Anterior cingulate cortex (tissue), 58 donors: ENCODE data around the gene CKAP2L.

Source experiments
- DNase-seq, 58 donors: peaks; one replicate each; lab custom pipeline; 2025; lab: John Stamatoyannopoulos, UW

The CKAP2L gene

DNA sequence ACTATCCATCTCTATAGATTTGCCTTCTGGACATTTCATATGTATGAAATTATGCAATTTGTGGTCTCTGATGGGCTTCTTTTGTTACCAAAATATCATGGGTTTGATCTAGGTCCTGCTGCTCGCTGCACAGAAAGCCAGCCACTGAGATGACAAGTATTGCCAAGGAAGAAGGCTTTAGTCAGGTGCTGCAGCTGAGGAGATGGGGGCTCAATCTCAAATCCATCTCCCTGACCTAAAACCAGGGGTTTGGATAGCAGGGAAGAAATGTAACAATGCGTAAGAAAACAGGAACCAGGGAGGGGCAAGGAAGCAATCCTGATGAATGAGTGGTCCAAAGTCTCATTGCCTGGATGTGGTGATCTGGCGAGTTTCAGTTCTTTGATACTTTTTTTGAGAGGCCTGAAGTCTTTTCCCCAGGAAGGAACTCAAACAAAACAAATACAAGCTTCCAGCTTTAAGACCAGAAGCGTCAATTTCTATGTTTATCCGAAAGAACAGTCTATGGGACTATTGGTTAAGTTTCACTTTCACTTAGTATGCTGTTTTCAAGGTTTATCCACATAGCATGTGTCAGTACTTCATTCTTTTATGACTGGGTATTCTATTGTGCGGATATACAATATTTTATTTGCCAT lies 3.4 kb upstream of the CKAP2L start:
- DNase-seq: no peak

DNA sequence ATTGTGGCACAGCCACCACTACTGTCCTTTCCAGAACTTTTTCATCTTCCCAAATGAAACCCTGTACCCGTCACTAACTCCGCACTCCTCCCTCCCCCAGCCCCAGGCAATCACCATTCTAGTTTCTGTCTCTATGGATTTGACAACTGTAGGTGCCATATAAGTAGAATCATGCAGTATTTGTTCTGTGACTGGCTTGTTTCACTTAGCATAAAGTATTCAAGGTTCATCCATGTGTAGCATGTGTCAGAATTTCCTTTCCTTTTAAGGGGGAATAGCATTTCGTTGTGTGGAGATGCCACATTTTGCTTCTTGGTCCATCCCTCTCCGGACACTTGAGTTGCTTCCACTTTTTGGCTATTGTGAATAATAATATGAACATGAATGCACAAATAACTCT lies 842 bp upstream of the CKAP2L start:
- DNase-seq: no peak

DNA sequence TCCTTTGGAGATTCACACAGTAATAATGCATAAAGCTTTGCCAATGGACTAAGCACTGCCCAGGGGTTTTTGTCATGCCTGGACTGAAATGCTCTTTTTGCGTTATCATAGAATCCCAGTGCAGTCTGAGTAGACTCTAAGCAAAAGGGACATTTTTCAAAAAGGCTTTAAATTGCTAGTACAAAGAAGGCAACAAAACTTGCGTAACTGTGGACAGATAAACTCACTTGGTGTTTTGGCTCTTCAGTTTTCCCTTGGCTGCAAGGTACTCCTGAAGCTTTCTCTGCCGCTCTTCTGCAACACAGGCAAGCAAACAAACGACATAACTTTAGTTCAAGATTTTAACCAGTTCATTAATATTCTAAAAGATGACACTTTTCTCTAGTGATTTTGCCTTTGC lies 2.1 kb downstream of the CKAP2L start:
- no peak for DNase-seq

DNA sequence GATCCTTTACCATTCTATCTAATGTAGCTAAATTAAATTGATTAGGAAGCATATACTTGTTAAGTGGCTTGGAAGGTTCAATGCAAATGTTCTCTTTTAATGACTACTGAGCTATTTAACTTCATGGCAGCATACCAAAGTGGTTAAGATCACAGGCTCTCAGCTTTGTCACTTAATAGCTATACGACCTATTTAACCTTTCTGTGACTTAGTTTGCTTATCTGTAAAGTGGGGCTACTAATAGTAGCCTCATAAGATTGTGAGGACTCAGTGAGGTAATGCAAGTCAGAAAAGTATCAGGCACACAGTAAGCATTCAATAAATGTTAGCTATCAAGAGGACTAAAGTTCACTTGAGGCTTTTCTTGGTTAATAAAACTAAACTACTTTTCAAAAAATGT lies 4.3 kb downstream of the CKAP2L start:
- DNase-seq: no peak

DNA sequence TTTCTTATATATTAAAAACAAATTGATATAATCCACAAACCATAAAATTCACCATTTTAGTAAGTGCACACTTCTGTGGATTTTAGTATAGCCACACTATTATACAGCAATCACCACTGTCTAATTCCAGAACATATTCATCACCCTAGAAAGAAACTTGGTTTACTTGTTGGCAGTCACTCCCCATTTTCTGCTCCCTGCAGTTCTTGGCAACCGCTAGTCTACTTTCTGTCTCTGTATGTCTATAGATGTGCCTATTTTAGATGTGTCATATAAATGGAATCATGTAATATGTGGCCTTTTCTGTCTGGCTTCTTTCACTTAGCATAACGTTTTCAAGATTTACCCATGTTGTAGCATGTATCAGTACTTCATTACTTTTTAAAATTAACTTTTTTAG lies 5.7 kb downstream of the CKAP2L start:
- DNase-seq: no peak

DNA sequence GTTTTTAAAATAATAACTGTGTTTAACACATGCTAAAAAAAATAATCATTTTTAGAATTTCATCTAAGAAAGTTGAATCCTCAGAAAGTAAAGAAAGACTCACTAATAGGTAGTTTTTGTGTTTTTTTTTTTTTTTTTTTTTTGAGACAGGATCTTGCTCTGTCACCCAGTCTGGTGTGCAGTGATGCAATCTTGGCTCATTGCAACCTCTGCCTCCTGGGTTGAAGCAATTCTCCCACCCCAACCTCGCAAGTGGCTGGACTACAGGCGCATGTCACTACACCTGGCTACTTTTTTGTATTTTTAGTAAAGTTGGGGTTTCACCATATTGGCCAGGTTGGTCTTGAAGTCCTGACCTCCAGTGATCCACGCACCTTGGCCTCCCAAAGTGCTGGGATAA lies 7.1 kb downstream of the CKAP2L start:
- no peak for DNase-seq

DNA sequence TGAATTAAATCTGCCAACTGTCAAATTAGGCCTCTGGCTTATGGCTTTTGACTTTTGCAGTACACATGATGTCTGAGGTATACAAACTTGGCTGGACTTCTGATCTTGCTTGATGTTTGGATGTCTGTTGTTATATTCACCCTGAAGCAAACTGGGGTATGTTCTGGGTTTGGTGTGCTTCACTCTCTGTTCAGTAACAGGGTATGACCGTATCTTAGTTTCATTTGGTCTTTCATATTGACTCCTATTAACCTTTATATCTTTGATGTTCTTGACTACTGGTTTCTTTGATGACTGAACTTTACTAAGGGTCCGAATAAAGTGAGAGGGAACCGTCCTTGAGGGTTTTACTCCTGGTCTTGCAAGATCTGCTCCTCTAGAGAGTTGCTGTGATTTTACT lies 8.2 kb downstream of the CKAP2L start:
- DNase-seq: no peak

DNA sequence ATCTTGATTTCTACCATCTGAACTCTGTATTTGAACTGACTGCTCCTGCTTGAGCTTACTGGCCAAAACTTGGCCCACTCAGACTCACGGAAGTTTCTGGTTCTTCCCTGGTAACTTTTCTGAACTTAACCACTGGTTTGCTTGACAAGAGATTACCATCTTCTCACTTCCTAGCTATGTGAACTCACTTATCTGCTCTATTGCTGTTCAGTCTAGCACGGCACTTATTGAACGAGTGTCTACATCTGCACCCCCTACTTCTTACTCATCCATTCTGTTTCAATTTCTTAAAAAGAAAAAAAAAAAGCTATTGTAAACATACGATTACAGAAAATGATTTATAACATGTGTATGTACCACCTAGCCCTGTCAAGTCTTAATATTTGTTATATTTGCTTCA lies 9.0 kb downstream of the CKAP2L start:
- no peak for DNase-seq

DNA sequence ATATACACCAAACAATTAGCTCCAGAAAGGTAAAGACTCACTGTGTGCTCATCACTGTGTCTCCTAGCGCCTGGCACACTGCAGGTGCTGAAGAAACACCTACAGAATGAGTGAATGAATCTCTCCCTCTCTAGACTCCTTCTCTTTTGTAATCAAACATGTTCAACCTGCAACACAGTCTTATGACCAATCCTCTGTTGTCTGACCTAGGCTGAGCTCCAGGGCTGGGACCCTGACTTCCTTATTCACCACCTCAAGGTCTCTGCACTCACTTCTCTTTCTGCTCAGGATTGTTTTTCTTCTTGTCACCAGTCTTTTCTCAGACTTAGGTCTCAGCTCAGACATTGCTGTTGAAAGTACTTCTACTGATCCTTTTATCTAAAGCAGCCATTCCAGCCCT lies 9.8 kb downstream of the CKAP2L start:
- no peak for DNase-seq

DNA sequence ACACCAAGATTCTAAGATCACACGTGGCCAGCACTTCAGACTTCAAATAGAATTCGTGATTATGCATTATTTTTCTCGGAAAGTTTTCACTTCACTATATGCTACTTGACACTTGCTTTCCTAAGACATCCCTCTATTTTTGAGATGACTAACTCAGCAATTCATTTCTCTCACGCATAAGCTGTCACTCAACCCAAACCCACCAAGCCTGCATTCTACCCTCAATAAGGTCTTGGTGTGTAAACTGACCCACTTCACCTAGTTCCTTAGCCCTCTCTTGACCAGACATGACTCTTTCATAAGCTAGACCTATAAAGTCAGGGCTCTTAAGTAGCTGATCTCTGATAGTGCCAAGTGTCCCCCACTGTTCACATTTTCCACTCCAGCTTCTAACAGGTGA lies 11.7 kb downstream of the CKAP2L start:
- DNase-seq: no peak

DNA sequence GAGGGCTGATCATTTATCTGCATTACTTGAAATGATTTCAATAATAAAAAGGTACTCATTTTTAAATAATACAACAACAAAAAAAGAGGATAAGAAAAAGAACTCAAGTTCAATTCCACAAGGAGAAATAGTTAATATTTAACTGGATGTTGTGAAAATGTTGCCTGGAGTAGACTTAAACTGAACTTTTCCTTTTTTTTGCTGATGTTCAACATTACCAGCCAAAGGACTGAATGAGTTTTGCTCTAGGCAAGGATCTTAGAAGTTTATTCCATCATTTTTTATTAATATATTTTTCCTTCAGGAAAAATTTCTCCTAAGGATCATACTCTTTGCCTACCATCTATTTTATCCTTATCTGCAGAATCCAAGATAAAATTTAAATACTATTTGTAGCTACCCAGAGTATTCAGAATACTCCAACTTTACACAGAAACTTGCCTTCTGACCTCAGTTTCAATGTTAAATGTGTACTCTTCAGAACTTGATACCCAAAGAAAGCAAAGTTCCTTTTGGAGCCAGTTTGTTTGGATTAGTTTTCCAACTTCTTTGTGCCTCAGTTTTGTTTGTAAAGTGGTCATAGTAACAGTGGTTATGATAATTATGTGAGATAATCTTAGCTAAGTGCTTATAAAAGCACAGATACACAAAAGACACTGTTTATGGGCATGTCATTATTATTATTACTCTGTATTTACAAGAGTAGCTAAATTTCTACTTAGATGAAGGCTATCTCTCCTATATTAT lies 12.8 kb downstream of the CKAP2L start:
- no peak for DNase-seq

DNA sequence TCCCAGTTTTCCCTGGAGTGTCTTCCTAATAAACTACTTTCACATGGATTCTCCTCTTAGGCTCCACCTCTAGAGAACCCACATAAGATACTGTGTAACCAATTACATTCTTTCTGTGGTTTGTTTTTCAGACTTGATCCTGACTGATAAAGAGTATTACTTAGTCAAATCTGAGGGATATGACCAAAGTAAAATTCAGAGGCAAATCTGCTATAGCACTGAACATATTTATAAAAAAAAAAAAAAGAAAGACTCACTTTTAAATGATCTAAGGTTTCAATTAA lies 13.9 kb downstream of the CKAP2L start:
- no peak for DNase-seq

DNA sequence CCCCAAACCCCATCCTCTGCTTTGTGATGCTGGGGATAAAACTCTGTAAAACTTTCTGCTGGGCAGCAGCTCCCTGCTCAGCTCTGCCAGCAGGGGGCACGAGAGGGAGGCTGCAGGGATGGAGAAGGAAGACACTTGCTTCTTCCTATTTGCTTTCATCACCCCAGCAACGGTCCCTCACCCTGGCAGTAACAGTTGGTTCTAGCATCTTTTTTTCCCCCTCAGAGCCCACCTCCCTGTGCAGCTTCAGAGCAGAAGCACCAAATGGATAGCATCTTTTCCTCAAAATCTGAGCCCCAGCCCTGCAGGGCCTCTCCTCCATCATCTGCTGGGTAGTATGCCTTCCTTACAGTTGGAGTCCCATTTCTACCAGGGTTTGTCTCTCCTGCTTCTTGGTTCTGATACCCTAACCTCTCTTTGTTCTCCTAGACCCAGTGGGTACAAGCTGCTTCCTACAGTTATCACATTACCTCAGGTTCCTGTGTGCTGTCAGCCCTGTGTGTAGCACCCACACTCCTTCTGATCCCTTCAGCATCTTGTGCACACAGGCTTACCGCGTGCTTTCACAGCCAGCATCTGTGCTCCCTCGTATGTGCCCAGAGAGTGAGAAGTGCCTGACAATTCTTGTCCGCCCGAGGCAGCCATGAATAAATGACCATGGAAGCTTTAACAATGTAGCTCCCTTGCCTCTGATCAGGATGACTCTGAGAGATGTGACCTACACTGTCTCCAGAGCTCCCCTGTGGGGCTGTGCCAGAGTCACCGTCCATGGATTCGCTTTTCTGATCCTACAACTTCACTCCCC lies 14.5 kb downstream of the CKAP2L start:
- DNase-seq: peak in 54 of 58 donors; percentile 7 to 86 (median 52)

DNA sequence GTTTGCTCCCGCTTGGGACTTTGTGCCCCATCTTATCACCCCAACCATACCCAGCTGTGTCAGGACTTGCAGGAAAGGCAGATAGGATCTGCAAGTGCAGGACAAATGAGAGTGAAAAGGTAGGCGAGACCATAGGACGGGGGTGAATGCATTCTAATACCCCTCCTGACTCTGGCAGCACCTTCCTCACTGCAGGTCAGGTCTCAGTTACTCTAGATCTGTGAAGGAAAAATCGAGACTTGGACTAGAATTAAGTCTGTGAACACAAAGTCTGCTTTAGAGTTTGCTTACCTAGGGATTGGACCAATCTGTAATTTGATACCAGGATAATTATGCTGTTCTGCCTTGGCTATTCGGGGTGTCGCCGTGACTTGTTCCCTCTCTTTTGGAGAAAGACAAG lies 23.9 kb downstream of the CKAP2L start:
- no peak for DNase-seq

DNA sequence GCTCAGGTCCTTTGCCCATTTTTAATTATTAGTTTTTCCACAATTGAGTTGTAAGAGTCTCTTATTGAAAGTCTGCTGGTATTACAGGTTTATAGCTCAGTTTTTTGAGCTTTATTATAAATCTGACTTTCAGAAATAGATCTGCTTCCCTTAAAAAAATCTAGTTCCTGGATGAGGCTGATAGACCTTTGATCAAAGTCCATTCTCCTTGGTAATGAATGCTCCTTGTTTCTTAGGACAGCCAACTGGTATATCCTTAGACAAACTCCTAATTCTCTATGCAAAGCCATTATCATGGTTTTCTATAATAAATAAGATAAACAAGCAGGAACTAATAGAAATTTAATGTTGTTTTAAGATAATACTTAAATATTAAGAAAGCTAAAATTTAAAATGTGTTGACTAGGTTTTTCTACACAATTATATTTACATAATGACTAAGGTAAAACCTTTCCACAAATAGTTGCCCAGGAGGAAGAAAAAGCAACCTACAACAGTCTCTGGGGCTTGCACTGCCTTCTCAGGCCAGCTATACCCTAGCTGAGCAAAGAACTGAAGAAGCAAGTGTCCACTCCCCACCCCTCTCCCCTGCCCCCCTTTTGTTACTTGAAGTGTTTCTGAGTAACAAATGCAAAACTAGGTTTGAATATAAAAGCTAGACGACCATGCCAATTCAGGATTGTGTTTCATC lies 26.7 kb downstream of the CKAP2L start:
- no peak for DNase-seq

DNA sequence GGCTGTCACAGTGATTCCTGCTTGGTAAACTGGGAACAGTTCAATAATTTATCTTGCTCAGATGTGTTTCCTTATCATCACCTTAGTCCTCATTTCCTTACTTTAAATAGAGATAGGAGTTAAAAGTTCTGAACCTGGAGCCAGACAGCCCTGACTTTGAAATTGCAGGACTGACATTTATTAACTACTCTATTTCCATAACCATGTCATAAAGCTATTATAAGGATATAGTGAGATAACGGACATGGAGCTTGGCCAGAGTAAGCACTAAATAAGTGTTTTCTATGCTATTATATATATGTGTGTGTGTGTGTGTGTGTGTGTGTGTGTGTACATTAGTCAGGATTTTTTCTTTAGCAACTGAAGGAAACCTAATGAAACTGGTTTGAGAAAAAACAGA lies 30.5 kb downstream of the CKAP2L start:
- no peak for DNase-seq

DNA sequence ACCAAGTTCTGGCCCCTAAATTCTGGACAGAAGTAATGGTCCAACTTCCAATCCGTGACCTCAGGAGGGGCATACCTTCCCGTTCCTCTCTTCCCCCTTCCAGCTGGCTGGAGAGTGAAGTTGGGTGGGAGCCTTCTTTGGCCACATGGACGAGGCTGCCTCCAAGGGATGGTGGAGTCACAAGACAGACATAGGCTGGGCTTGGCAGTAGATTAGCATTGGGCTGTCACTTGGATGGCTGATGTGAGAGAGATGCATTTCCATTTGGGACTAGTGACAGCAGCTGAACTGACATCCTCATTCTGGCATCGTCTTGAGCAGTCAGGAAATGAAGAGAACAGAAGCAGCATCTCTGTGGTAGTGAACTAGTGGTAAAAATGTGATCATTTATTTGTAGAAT lies 31.0 kb downstream of the CKAP2L start:
- DNase-seq: no peak

DNA sequence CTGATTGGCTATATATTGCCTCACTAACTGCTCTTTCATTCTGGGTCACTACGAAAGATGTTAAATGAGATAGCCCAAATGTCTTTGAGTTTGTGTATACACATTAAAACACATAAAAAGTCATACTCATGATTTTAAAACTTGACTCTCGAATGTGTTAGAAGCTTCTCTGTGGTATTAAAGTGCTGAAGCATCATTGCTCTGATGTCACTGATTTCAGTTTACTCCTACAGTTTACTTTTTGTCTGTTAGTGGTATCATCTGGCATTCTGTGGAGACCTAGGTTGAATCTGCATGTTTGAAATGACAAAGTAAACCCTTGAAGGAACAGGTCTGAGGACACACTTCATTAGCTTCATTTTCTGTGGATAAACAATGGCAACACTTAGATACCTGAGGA lies 32.9 kb downstream of the CKAP2L start:
- no peak for DNase-seq

DNA sequence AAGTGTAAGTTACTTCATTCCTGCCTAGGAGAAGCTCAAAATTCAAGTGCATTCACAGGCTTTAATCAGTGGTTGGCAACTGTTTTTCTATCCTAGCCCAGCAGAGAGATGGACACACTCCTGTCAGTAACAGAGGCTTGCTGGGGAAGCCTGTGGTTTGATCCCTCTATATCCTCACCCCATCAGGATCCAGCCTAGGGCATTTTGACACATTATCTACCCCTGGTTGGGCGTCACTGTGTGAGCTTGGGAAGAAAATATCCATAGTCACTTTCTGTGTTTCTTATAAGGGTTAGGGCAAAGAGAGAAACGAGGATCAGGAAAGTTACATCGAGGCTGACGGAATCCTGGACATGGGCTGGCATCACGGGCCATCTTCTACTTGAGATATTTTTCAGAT lies 33.6 kb downstream of the CKAP2L start:
- no peak for DNase-seq

DNA sequence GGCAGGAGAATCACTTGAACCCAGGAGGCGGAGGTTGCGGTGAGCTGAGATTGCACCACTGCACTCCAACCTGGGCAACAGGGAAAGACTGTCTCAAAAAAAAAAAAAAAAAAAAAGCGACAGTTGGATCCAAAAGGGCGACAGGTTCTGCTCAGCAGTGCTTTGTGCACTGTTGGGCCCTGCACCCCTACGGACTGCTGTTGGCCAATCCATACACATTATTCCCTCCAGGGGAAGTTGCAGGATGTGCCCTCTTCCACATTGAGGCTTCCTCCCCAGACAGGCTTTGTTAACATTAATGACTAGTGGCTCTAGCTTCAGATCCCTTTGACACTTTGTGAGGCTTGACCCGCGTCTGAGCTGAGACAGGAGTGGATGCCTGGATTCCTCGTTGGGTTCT lies 34.2 kb downstream of the CKAP2L start:
- no peak for DNase-seq
